Ascending aorta (tissue), 2 donors: ENCODE measurements around the gene GPR32. TPM values are rescaled to one million over a fixed set of nuclear protein-coding genes. Genes with fewer than 3 reads are reported as not detected.
"Not testable (repeated sequence)": the region's sequence is repeated elsewhere in the genome, so short reads cannot be mapped to it uniquely, and the experiment has no call there.

Source experiments
- DNase-seq, 2 donors: peaks; one replicate each; pipeline ENCODE4 v3.0.0-alpha.2; 2019; ENCODE audit warnings: low spot score in 2 of 2
- H3K27ac ChIP-seq, 2 donors: fragments of 200-600 bp; sonication (generic); one replicate each; pipeline ENCODE4 v1.5.1; 2016 to 2017; ENCODE audit warnings: mild to moderate bottlenecking in 1 of 2
- H3K27me3 ChIP-seq: fragments of 200-600 bp; sonication (generic); one replicate; pipeline ENCODE4 v1.5.1; 2017
- H3K36me3 ChIP-seq, 2 donors: fragments of 200-600 bp; sonication (generic); one replicate each; pipeline ENCODE4 v1.5.1; 2016
- H3K4me1 ChIP-seq, 2 donors: fragments of 200-600 bp; sonication (generic); one replicate each; pipeline ENCODE4 v1.5.1; 2016 to 2017; ENCODE audit warnings: mild to moderate bottlenecking in 1 of 2
- H3K4me3 ChIP-seq, 2 donors: fragments of 200-600 bp; sonication (generic); one replicate each; pipeline ENCODE4 v1.5.1; 2016 to 2017; ENCODE audit warnings: mild to moderate bottlenecking in 1 of 2
- H3K9me3 ChIP-seq, 2 donors: fragments of 200-600 bp; sonication (generic); one replicate each; pipeline ENCODE4 v1.5.1; 2016
- CTCF ChIP-seq, 3 experiments: fragments of 200-600 bp in 2 of 3; fragments of 450-650 bp in 1 of 3; sonication (generic) in 2 of 3; IDR thresholded peaks; one replicate each; pipeline ENCODE4 v1.5.1; 2016 to 2019; ENCODE audit warnings: antibody characterized with exemption in 3 of 3, mild to moderate bottlenecking in 1 of 3, moderate library complexity in 1 of 3
- intact Hi-C: fragments of 100-400 bp; cut with DNase I; formaldehyde crosslinking; loops from one replicate; pipeline ENCODE4 v1.15.1; 2023
- total RNA-seq: library from RNA; depleted of rRNA; stranded (reverse); fragments of >200 nt; gene quantifications from one replicate; pipeline ENCODE4 v1.1.0, GENCODE V29; 2016

Gene GPR32
- total RNA-seq, 1 donor from 2014 or later: not detected

- Histone ChIP-seq H3K9me3 (no peaks in the 10 kb centered on the region), H3K27me3 (peaks cover 7% of the 10 kb centered on the region), H3K4me1 (no peaks in the 10 kb centered on the region), H3K27ac (no peak overlapping the region), H3K36me3 (no peaks in the 10 kb centered on the region), H3K4me3 (no peak overlapping the region)
- no peak for DNase-seq
- TF ChIP-seq CTCF (IDR thresholded peaks at IDR 0.05): no peak
- intact Hi-C loops: no loop called here
Measured at GRCh38 chr19:50777830-50778303, 7.6 kb downstream of the GPR32 start.

- H3K9me3 ChIP-seq: no peaks in the 10 kb centered on the region
- H3K4me1 ChIP-seq: no peaks in the 10 kb centered on the region
- DNase-seq: no peak
- peaks cover 7% of the 10 kb centered on the region for H3K27me3 ChIP-seq
- intact Hi-C loops: no loop called here
- H3K36me3 ChIP-seq: no peaks in the 10 kb centered on the region
- no peak overlapping the region for H3K4me3 ChIP-seq
- no peak for TF ChIP-seq CTCF (IDR thresholded peaks at IDR 0.05)
- no peak overlapping the region for H3K27ac ChIP-seq
Measured at GRCh38 chr19:50778906-50779430, 8.7 kb downstream of the GPR32 start.

- no peak for DNase-seq
- no peaks in the 10 kb centered on the region for H3K4me1 ChIP-seq
- intact Hi-C loops: no loop called here
- TF ChIP-seq CTCF (IDR thresholded peaks at IDR 0.05): no peak
- H3K27ac ChIP-seq: no peak overlapping the region
- H3K9me3 ChIP-seq: no peaks in the 10 kb centered on the region
- H3K27me3 ChIP-seq: peaks cover 7% of the 10 kb centered on the region
- no peak overlapping the region for H3K4me3 ChIP-seq
- H3K36me3 ChIP-seq: no peaks in the 10 kb centered on the region
Measured at GRCh38 chr19:50779504-50780457, 9.5 kb downstream of the GPR32 start.

- no peak for TF ChIP-seq CTCF (IDR thresholded peaks at IDR 0.05)
Measured at GRCh38 chr19:50780753-50781435, 10.6 kb downstream of the GPR32 start.

GRCh38 chr19:50783848-50784152 is 13.5 kb downstream of the GPR32 start:
- H3K4me1 ChIP-seq, H3K27me3 ChIP-seq, H3K36me3 ChIP-seq, DNase-seq, H3K9me3 ChIP-seq, H3K4me3 ChIP-seq, H3K27ac ChIP-seq: not testable (repeated sequence)
- intact Hi-C loops: loop anchor here (1.0 to 2.0 kb wide), 2 partner anchors 414 to 427 kb away; no protein-coding TSS in a partner anchor

More at GRCh38 chr19:50780753-50781435, 10.6 kb downstream of the GPR32 start:
- no peak overlapping the region for H3K27ac ChIP-seq
- H3K4me3 ChIP-seq: no peak overlapping the region
- intact Hi-C loops: no loop called here
- H3K4me1 ChIP-seq: no peaks in the 10 kb centered on the region
- DNase-seq: no peak
- no peaks in the 10 kb centered on the region for H3K36me3 ChIP-seq
- H3K27me3 ChIP-seq: peaks cover 7% of the 10 kb centered on the region
- no peaks in the 10 kb centered on the region for H3K9me3 ChIP-seq

GRCh38 chr19:50784710-50785109 is 14.4 kb downstream of the GPR32 start:
- no peak for TF ChIP-seq CTCF (IDR thresholded peaks at IDR 0.05)

More at GRCh38 chr19:50784710-50785109, 14.4 kb downstream of the GPR32 start:
- Histone ChIP-seq H3K27ac (no peak overlapping the region), H3K36me3 (no peaks in the 10 kb centered on the region), H3K9me3 (no peaks in the 10 kb centered on the region), H3K4me1 (no peaks in the 10 kb centered on the region), H3K4me3 (no peak overlapping the region), H3K27me3 (no peaks in the 10 kb centered on the region)
- no peak for DNase-seq
- intact Hi-C loops: no loop called here
